ENCODE data around the gene CLCN7.

The CLCN7 gene

DNA sequence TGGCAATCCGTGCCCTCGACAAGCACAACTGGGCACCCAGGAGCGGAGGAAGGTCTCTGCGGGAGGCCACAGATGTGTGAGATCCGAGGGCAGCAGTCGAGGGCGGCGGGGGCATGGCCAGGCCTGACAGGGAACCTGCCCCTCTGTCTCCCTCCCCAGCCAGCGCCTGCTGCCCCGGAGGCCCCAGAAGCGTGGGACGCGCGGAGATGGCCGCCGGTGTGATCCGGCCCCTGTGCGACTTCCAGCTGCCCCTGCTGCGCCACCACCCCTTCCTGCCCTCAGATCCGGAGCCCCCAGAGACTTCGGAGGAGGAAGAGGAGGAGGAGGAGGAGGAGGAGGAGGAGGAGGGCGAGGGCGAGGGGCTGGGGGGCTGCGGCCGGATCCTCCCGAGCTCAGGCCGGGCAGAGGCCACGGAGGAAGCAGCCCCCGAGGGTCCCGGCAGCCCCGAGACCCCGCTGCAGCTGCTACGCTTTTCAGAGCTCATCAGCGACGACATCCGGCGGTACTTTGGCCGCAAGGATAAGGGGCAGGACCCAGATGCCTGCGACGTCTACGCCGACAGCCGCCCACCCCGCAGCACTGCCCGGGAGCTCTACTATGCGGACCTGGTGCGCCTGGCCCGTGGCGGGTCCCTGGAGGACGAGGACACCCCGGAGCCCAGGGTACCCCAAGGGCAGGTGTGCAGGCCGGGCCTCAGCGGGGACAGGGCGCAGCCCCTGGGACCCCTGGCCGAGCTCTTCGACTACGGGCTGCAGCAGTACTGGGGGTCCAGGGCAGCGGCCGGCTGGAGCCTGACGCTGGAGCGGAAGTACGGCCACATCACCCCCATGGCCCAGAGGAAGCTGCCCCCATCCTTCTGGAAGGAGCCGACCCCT, 42.2 kb downstream of the CLCN7 start:
- Mint-ChIP-seq H3K9me3 (no peaks in the 10 kb centered on the region), H3K4me1 (no peaks in the 10 kb centered on the region), H3K4me3 (no peak overlapping the region), H3K27me3 (ENCODE audit: low read depth) (no peaks in the 10 kb centered on the region), H3K36me3 (ENCODE audit: low read depth) (no peaks in the 10 kb centered on the region), H3K27ac (no peak overlapping the region)
- TF ChIP-seq, protein P1, sequence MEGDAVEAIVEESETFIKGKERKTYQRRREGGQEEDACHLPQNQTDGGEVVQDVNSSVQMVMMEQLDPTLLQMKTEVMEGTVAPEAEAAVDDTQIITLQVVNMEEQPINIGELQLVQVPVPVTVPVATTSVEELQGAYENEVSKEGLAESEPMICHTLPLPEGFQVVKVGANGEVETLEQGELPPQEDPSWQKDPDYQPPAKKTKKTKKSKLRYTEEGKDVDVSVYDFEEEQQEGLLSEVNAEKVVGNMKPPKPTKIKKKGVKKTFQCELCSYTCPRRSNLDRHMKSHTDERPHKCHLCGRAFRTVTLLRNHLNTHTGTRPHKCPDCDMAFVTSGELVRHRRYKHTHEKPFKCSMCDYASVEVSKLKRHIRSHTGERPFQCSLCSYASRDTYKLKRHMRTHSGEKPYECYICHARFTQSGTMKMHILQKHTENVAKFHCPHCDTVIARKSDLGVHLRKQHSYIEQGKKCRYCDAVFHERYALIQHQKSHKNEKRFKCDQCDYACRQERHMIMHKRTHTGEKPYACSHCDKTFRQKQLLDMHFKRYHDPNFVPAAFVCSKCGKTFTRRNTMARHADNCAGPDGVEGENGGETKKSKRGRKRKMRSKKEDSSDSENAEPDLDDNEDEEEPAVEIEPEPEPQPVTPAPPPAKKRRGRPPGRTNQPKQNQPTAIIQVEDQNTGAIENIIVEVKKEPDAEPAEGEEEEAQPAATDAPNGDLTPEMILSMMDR (IDR thresholded peaks at IDR 0.05; ENCODE audit: unreplicated experiment in 3 of 3): no peak

DNA sequence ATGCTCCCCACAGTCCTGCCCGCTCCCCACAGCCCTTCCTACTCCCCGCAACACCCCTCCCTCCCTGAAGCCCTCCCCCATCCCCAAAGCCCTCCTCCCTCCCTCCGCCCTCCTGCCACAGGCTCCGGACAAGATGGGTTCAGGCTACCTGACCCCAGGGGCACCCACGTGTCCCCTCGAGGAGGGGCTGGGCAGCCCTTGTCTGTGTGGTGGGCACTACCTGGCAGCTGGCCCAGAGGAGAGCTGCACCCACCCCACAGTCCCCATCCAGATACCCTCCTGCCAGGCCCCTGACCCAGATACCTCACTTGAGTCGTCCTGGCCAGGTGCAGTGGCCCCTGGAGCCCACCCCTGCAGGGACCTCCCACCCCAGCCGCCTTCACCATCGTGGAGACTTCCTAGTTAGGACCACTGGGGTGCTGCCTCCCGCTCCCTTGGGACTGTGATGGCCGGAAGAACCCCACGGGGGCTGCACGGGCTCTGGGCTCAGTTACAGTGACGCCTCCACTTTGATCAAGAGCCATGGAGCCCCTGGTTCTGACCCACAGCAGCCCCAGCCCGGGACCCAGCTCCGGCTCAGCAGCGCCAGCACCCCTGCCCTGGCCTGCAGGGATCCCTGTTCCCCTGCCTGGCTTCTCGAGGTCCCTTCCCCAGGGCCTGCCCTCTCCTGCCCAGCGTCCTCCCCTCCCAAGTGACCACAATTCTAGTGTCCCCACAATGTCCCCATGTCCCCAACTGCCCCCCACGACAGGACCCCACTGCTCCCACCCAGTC, 43.1 kb downstream of the CLCN7 start:
- TF ChIP-seq, protein P1 (IDR thresholded peaks at IDR 0.05; ENCODE audit: unreplicated experiment in 3 of 3): no peak
- H3K9me3 Mint-ChIP-seq: no peaks in the 10 kb centered on the region

DNA sequence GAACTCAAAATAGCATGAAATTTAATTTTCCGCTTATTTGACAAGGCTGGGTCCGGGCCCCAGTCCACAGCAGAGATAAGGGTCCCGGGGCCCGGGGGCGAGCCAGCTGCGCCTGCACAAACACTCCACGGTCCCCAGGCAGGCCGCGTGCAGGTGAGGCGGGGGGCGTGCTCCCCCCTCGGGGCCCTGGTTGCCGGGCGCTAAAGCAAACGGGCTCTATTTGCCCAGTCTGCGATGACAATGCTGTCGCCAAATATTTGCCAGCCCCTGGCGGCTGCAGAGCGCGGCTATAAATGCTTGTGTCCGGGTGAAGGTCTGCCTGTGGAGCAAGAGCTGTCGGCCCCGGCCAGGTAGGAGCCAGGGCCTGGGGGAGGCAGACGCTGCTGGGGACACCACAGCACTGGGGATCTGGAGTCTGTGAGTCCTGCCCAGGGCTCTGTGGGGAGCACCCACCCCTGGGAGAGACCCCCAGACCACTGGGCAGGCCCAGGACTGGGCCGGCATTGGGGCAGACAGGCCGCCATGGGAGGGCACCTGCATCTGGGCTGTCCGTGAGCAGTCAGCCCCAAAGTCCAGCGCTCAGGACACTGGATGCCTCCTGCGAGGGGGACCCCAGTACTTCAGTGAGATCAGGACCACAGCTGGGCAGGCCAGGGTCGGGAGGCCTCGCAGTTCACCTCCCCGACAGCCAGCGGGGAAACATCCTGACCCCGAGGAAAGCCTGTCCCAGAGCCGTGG, 43.9 kb downstream of the CLCN7 start, which contains the start of gene PERCC1:
Gene PERCC1 (plus strand): TSS at position 320 of the 738 bp plus-strand sequence. CDS start 1,516 bp downstream, outside the sequence.
- H3K4me3 Mint-ChIP-seq: no peak within 1 kb of the TSS
- no peaks in the 10 kb centered on the region for H3K9me3 Mint-ChIP-seq
- H3K27me3 Mint-ChIP-seq (ENCODE audit: low read depth): no peaks in the 10 kb centered on the region
- TF ChIP-seq, protein P1 (IDR thresholded peaks at IDR 0.05; ENCODE audit: unreplicated experiment in 3 of 3): no peak
- no peaks in the 10 kb centered on the region for H3K4me1 Mint-ChIP-seq
- H3K27ac Mint-ChIP-seq: peak within 1 kb of the TSS in 1 of 3 experiments; percentile 57
- no peaks in the 10 kb centered on the region for H3K36me3 Mint-ChIP-seq (ENCODE audit: low read depth)

More for the DNA sequence above, 43.1 kb downstream of the CLCN7 start:
- Mint-ChIP-seq H3K27ac (no peak overlapping the region), H3K4me1 (no peaks in the 10 kb centered on the region), H3K4me3 (no peak overlapping the region), H3K27me3 (ENCODE audit: low read depth) (no peaks in the 10 kb centered on the region), H3K36me3 (ENCODE audit: low read depth) (no peaks in the 10 kb centered on the region)

DNA sequence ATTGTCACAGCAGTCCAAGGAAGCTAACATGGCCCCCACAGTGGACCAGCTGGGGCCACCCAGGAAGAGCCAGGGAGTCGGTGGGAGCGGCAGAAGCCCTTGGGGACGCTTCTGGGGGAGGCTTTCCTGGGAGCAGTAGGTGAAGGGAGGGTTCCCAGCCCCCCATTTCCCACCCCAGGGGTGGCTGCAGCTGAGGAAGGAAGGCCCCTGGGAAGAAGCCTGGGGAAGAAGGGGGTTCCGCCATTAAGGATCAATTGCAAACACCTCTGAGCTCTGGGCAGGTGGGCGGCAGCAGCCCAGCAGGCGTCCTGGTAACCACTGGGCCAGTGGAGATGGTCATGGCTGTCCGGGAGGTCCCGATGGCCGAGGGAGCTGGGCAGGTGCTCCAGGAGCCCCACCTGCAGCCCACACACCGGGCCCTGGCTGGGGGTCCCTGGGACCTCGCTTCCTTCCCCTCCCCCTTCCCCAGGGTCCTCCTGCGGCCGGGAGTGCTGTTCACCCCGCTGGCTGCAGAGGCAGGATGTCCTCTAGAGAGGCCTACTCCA, 44.5 kb downstream of the CLCN7 start:
- no peaks in the 10 kb centered on the region for H3K9me3 Mint-ChIP-seq
- no peaks in the 10 kb centered on the region for H3K27me3 Mint-ChIP-seq (ENCODE audit: low read depth)
- TF ChIP-seq, protein P1 (IDR thresholded peaks at IDR 0.05; ENCODE audit: unreplicated experiment in 3 of 3): no peak
- H3K4me1 Mint-ChIP-seq: no peaks in the 10 kb centered on the region
- peak overlapping the region in 1 of 3 experiments; percentile 57 for H3K27ac Mint-ChIP-seq
- no peaks in the 10 kb centered on the region for H3K36me3 Mint-ChIP-seq (ENCODE audit: low read depth)
- no peak overlapping the region for H3K4me3 Mint-ChIP-seq

DNA sequence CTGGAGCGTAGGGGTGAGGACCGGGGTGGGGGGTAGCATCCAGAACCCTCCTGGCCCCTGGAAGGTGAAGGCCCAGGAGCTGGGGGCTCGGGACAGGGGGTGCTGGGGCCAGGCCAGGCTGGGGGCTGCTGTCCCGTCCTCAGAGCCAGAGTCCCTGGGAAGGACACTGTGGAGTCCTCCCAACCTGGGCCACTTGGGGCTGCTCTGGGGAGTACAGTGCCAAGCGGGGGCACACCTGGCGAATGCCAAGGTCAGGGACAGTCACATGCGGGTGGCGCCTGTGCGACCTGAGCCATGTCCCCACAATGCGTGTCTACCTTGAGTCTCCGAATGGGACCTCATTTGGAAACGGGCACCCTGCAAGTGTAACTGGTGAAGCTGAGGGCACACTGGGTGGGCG, 45.2 kb downstream of the CLCN7 start:
- Mint-ChIP-seq H3K36me3 (ENCODE audit: low read depth) (no peaks in the 10 kb centered on the region), H3K27ac (no peak overlapping the region), H3K9me3 (no peaks in the 10 kb centered on the region), H3K4me1 (no peaks in the 10 kb centered on the region), H3K27me3 (ENCODE audit: low read depth) (no peaks in the 10 kb centered on the region), H3K4me3 (no peak overlapping the region)
- TF ChIP-seq, protein P1 (IDR thresholded peaks at IDR 0.05; ENCODE audit: unreplicated experiment in 3 of 3): no peak

Measured in nephron (organoid).